MM.1S (cell line): ENCODE data around the gene TRMT44.
"Not testable (repeated sequence)": the region's sequence is repeated elsewhere in the genome, so short reads cannot be mapped to it uniquely, and the experiment has no call there.

Experiments
- DNase-seq: peaks from one replicate; pipeline ENCODE4 v3.0.0-alpha.2; 2015
- H2AFZ ChIP-seq: fragments of 300-600 bp; sonication (generic); 2 replicates; pipeline ENCODE4 v1.6.0; 2016; ENCODE audit warnings: antibody characterized with exemption, low read length
- H3F3A ChIP-seq: fragments of 300-600 bp; sonication (generic); 2 replicates; pipeline ENCODE4 v1.6.1; 2016; ENCODE audit warnings: mild to moderate bottlenecking, antibody characterized with exemption, low read length, moderate library complexity, mixed read lengths; ENCODE audit not compliant: insufficient read depth
- H3K27ac ChIP-seq: fragments of 300-600 bp; sonication (generic); 2 replicates; pipeline ENCODE4 v1.5.1; 2016; ENCODE audit warnings: mild to moderate bottlenecking, low read length
- H3K27me3 ChIP-seq: fragments of 300-600 bp; sonication (generic); replicated peaks from 2 replicates; pipeline ENCODE4 v1.6.0; 2016; ENCODE audit warnings: low read length; ENCODE audit not compliant: insufficient read depth
- H3K36me3 ChIP-seq: fragments of 300-600 bp; sonication (generic); replicated peaks from 2 replicates; pipeline ENCODE4 v1.6.1; 2016; ENCODE audit warnings: mild to moderate bottlenecking, low read length, mixed read lengths; ENCODE audit not compliant: insufficient read depth
- H3K4me1 ChIP-seq: fragments of 300-600 bp; sonication (generic); 2 replicates; pipeline ENCODE4 v1.6.1; 2016; ENCODE audit warnings: low read length, mixed read lengths
- H3K4me2 ChIP-seq: fragments of 300-600 bp; sonication (generic); 2 replicates; pipeline ENCODE4 v1.6.0; 2016; ENCODE audit warnings: low read depth, low read length
- H3K4me3 ChIP-seq: fragments of 300-600 bp; sonication (generic); 2 replicates; pipeline ENCODE4 v1.5.1; 2016; ENCODE audit warnings: low read length, mixed read lengths
- H3K79me2 ChIP-seq: fragments of 300-600 bp; sonication (generic); 2 replicates; pipeline ENCODE4 v1.6.1; 2016; ENCODE audit warnings: mixed run types, low read length, mixed read lengths
- H3K9ac ChIP-seq: fragments of 300-600 bp; sonication (generic); 2 replicates; pipeline ENCODE4 v1.6.1; 2016; ENCODE audit warnings: low read length, mixed read lengths
- H3K9me2 ChIP-seq: fragments of 300-600 bp; sonication (generic); replicated peaks from 2 replicates; pipeline ENCODE4 v1.6.1; 2016; ENCODE audit warnings: mild to moderate bottlenecking, low read length, mixed read lengths; ENCODE audit not compliant: insufficient read depth
- H3K9me3 ChIP-seq: fragments of 300-600 bp; sonication (generic); replicated peaks from 2 replicates; pipeline ENCODE4 v1.6.1; 2016; ENCODE audit warnings: mild to moderate bottlenecking, low read length, mixed read lengths; ENCODE audit not compliant: insufficient read depth
- H4K20me1 ChIP-seq: fragments of 300-600 bp; sonication (generic); 2 replicates; pipeline ENCODE4 v1.6.1; 2016; ENCODE audit warnings: mild to moderate bottlenecking, low read length, moderate library complexity, mixed read lengths; ENCODE audit not compliant: insufficient read depth
- CTCF ChIP-seq: fragments of 300-600 bp; sonication (generic); IDR thresholded peaks from 2 replicates; pipeline ENCODE4 v1.5.1; 2016; ENCODE audit warnings: antibody characterized with exemption, low read length, mixed read lengths
- EZH2 ChIP-seq: fragments of 300-600 bp; sonication (generic); optimal IDR thresholded peaks from 2 replicates; pipeline ENCODE3; 2017; ENCODE audit warnings: low read depth, mild to moderate bottlenecking, antibody characterized with exemption, low read length, mixed read lengths
- EZH2phosphoT487 ChIP-seq: fragments of 300-600 bp; sonication (generic); IDR thresholded peaks from 2 replicates; pipeline ENCODE4 v1.6.1; 2018; ENCODE audit warnings: antibody characterized with exemption, low read length

TRMT44 gene

GRCh38 chr4:8404791-8405515 is 35.6 kb upstream of the TRMT44 start:
- Histone ChIP-seq H3K9me3 (no peaks in the 10 kb centered on the region), H3K9ac (no peak overlapping the region), H3K4me3 (no peak overlapping the region), H3K27me3 (no peaks in the 10 kb centered on the region), H2AFZ (no peak overlapping the region), H3K79me2 (no peaks in the 10 kb centered on the region), H3F3A (no peaks in the 10 kb centered on the region), H3K9me2 (no peaks in the 10 kb centered on the region), H3K4me2 (no peak overlapping the region), H3K36me3 (no peaks in the 10 kb centered on the region), H4K20me1 (no peaks in the 10 kb centered on the region), H3K4me1 (no peaks in the 10 kb centered on the region), H3K27ac (no peak overlapping the region)
- DNase-seq, result no peak
- TF ChIP-seq EZH2, result no peak
- no peak for TF ChIP-seq EZH2phosphoT487
- no peak for TF ChIP-seq CTCF

- no peaks in the 10 kb centered on the region for H3F3A ChIP-seq
- no peak overlapping the region for H3K27ac ChIP-seq
- no peak overlapping the region for H2AFZ ChIP-seq
- H3K27me3 ChIP-seq, result no peaks in the 10 kb centered on the region
- no peaks in the 10 kb centered on the region for H3K9me2 ChIP-seq
- no peaks in the 10 kb centered on the region for H3K79me2 ChIP-seq
- no peak for DNase-seq
- no peaks in the 10 kb centered on the region for H3K36me3 ChIP-seq
- H3K9ac ChIP-seq, result no peak overlapping the region
- no peaks in the 10 kb centered on the region for H3K9me3 ChIP-seq
- no peak overlapping the region for H3K4me2 ChIP-seq
- no peaks in the 10 kb centered on the region for H3K4me1 ChIP-seq
- TF ChIP-seq EZH2phosphoT487 (no peak), EZH2 (no peak), CTCF (no peak)
- H4K20me1 ChIP-seq, result no peaks in the 10 kb centered on the region
- no peak overlapping the region for H3K4me3 ChIP-seq
Measured at GRCh38 chr4:8405516-8405875, 35.1 kb upstream of the TRMT44 start.

GRCh38 chr4:8406887-8407286 is 33.7 kb upstream of the TRMT44 start:
- not testable (repeated sequence) for H4K20me1 ChIP-seq, H3K4me1 ChIP-seq, H3K9me2 ChIP-seq, H3K27ac ChIP-seq, H3K4me2 ChIP-seq, H3K9ac ChIP-seq, H3K79me2 ChIP-seq, H3F3A ChIP-seq, DNase-seq, H3K27me3 ChIP-seq, H3K36me3 ChIP-seq, H3K9me3 ChIP-seq, H2AFZ ChIP-seq, H3K4me3 ChIP-seq

- Histone ChIP-seq H3K9ac (no peak overlapping the region), H3K9me3 (no peaks in the 10 kb centered on the region), H4K20me1 (no peaks in the 10 kb centered on the region), H3K79me2 (no peaks in the 10 kb centered on the region), H3K27me3 (no peaks in the 10 kb centered on the region), H3K9me2 (no peaks in the 10 kb centered on the region), H2AFZ (no peak overlapping the region), H3K36me3 (no peaks in the 10 kb centered on the region), H3F3A (no peaks in the 10 kb centered on the region), H3K4me2 (no peak overlapping the region), H3K27ac (no peak overlapping the region), H3K4me1 (no peaks in the 10 kb centered on the region), H3K4me3 (no peak overlapping the region)
- no peak for DNase-seq
- TF ChIP-seq CTCF, result no peak
- TF ChIP-seq EZH2, result no peak
Measured at GRCh38 chr4:8407316-8407715, 33.3 kb upstream of the TRMT44 start.
